Measurements from ENCODE around the gene TMEM132C. TPM values are rescaled to one million over a fixed set of nuclear protein-coding genes. Genes with fewer than 3 reads are reported as not detected.

The TMEM132C gene
- total and polyA plus RNA-seq, 12 donors = 0.79 to 2.9 (median 1.7) TPM

- 77 to 82% methylated on average over 12 of the region's 12 CpGs for WGBS, 2 donors
- ATAC-seq (no peak), DNase-seq (no peak)
- Histone ChIP-seq H3K4me1 (no peaks in the 10 kb centered on the region), H3K27me3 (peaks cover 0 to 3% (median 0%) of the 10 kb centered on the region in 7 donors), H3K27ac (no peak overlapping the region), H3K36me3 (no peaks in the 10 kb centered on the region), H3K4me3 (no peak overlapping the region), H3K9me3 (peaks cover 0 to 16% (median 4%) of the 10 kb centered on the region in 11 donors)
- intact Hi-C loops (cut with DNase I) = no loop called here
- TF ChIP-seq, protein P1, sequence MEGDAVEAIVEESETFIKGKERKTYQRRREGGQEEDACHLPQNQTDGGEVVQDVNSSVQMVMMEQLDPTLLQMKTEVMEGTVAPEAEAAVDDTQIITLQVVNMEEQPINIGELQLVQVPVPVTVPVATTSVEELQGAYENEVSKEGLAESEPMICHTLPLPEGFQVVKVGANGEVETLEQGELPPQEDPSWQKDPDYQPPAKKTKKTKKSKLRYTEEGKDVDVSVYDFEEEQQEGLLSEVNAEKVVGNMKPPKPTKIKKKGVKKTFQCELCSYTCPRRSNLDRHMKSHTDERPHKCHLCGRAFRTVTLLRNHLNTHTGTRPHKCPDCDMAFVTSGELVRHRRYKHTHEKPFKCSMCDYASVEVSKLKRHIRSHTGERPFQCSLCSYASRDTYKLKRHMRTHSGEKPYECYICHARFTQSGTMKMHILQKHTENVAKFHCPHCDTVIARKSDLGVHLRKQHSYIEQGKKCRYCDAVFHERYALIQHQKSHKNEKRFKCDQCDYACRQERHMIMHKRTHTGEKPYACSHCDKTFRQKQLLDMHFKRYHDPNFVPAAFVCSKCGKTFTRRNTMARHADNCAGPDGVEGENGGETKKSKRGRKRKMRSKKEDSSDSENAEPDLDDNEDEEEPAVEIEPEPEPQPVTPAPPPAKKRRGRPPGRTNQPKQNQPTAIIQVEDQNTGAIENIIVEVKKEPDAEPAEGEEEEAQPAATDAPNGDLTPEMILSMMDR (IDR thresholded peaks at IDR 0.05) = no peak
These were observed 58.7 kb downstream of the TMEM132C start for GRCh38 chr12:128325646-128326045.

DNA sequence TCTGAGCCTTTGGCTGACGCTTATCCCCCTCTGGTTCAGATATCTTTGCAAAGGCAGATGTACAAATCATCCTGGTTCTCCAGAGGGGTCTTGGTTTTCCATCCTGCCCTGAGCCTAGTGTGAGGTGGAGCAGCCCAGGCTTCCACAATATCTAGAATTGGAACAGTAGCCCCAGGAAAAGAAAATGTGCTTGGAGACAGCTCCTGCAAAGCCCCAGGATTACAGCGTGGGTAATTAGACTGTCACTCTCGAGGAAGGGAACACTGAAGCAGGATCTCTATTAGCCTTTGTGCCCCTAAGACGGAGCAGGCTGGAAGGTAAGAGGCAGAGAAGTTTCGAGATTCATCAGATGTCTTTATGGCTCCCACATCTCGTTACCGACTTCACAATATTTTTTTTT is 59.4 kb downstream of the TMEM132C start:
- H3K36me3 ChIP-seq = no peaks in the 10 kb centered on the region
- H3K4me1 ChIP-seq = no peaks in the 10 kb centered on the region
- no peak for ATAC-seq
- H3K27me3 ChIP-seq = peaks cover 0 to 3% (median 0%) of the 10 kb centered on the region in 7 donors
- WGBS, 2 donors = 54 to 59% methylated on average over 7 of the region's 7 CpGs
- DNase-seq = no peak
- H3K9me3 ChIP-seq = peaks cover 0 to 14% (median 4%) of the 10 kb centered on the region in 11 donors
- H3K4me3 ChIP-seq = no peak overlapping the region
- TF ChIP-seq, protein P1 (IDR thresholded peaks at IDR 0.05) = no peak
- no peak overlapping the region for H3K27ac ChIP-seq
- intact Hi-C loops (cut with DNase I) = no loop called here

GRCh38 chr12:128328961-128329360 is 62.0 kb downstream of the TMEM132C start:
- intact Hi-C loops (cut with DNase I) = no loop called here
- Histone ChIP-seq H3K27ac (no peak overlapping the region), H3K4me1 (no peaks in the 10 kb centered on the region), H3K4me3 (no peak overlapping the region), H3K36me3 (no peaks in the 10 kb centered on the region), H3K27me3 (peaks cover 0 to 3% (median 0%) of the 10 kb centered on the region in 7 donors), H3K9me3 (peaks cover 0 to 6% (median 0%) of the 10 kb centered on the region in 11 donors)
- TF ChIP-seq, protein P1 (IDR thresholded peaks at IDR 0.05) = no peak
- WGBS, 2 donors = 78 to 90% methylated on average over 8 of the region's 8 CpGs
- ATAC-seq (no peak), DNase-seq (no peak)

GRCh38 chr12:128336204-128337070 is 69.5 kb downstream of the TMEM132C start:
- Histone ChIP-seq H3K4me3 (no peak overlapping the region), H3K27me3 (peaks cover 0 to 36% (median 6%) of the 10 kb centered on the region in 7 donors), H3K36me3 (no peaks in the 10 kb centered on the region), H3K4me1 (peaks cover 0 to 6% (median 0%) of the 10 kb centered on the region in 9 donors), H3K27ac (no peak overlapping the region), H3K9me3 (peaks cover 0 to 16% (median 0%) of the 10 kb centered on the region in 11 donors)
- DNase-seq = no peak
- no peak for ATAC-seq
- TF ChIP-seq, protein P1 (IDR thresholded peaks at IDR 0.05) = no peak
- 80 to 81% methylated on average over 3 of the region's 3 CpGs for WGBS, 2 donors
- intact Hi-C loops (cut with DNase I) = no loop called here

All from heart right ventricle (tissue), 16 donors.